Esophagus squamous epithelium (tissue), 4 donors: Measurements from ENCODE around the gene ANKRD63.

Experiments used
- POLR2A ChIP-seq, 4 donors: fragments of 450-650 bp; IDR thresholded peaks; one replicate each; pipeline ENCODE4 v1.6.1; 2017; ENCODE audit warnings: antibody characterized with exemption in 4 of 4, mild to moderate bottlenecking in 4 of 4, moderate library complexity in 3 of 4
- TF ChIP-seq, protein P1 (sequence below), 6 experiments: fragments of 450-650 bp in 4 of 6; fragments of 200-600 bp in 2 of 6; sonication (generic) in 2 of 6; IDR thresholded peaks; one replicate each; pipeline ENCODE4 v1.5.1; 2016 to 2019; ENCODE audit warnings: antibody characterized with exemption in 6 of 6, mild to moderate bottlenecking in 4 of 6, moderate library complexity in 4 of 6

DNA sequence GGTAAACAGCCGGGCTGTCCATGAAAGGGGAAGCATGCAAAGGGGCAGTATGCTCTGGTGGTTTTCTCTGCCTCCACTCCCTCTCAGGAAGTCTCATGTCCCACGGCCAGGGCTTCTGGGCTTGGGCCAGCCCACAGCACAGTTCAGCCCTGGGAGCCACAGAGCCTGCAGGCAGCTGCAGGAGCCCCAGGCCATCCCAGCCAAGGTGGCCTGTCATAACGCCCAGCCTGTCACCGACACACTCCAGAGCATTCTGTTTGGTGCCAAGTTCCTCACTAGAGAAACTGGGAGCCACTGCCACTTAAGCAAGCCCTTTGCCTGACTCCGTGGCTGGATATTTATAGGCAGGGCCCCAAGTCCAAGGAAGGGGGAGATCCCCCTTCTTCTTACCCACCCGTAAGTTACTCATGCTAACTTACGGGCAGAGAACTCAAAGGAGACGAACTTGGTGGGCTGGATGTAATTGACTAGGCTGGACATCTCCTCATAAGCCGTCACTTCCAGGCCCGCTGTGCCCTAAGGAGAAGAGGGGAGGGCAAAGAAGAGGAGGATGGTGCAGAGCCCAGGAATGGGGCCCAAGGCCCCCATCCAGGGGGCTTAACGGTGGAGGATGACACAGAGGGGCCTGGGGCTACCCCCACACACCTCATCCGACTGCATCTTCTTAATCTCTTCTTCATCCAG is 13.2 kb upstream of the ANKRD63 start:
- TF ChIP-seq, protein P1, sequence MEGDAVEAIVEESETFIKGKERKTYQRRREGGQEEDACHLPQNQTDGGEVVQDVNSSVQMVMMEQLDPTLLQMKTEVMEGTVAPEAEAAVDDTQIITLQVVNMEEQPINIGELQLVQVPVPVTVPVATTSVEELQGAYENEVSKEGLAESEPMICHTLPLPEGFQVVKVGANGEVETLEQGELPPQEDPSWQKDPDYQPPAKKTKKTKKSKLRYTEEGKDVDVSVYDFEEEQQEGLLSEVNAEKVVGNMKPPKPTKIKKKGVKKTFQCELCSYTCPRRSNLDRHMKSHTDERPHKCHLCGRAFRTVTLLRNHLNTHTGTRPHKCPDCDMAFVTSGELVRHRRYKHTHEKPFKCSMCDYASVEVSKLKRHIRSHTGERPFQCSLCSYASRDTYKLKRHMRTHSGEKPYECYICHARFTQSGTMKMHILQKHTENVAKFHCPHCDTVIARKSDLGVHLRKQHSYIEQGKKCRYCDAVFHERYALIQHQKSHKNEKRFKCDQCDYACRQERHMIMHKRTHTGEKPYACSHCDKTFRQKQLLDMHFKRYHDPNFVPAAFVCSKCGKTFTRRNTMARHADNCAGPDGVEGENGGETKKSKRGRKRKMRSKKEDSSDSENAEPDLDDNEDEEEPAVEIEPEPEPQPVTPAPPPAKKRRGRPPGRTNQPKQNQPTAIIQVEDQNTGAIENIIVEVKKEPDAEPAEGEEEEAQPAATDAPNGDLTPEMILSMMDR (IDR thresholded peaks at IDR 0.05) = no peak
- no peak for TF ChIP-seq POLR2A (IDR thresholded peaks at IDR 0.05)
